H9 (cell line): ENCODE measurements around the gene CAVIN2. TPM values are rescaled to one million over a fixed set of nuclear protein-coding genes. Genes with fewer than 3 reads are reported as not detected.

Source experiments
- DNase-seq: peaks from one replicate; pipeline ENCODE4 v3.0.0-alpha.2; 2017
- H2AFZ ChIP-seq: one replicate; pipeline ENCODE4 v1.6.1; 2013; ENCODE audit warnings: mild to moderate bottlenecking, low read length, control low read depth, moderate library complexity
- H2AK5ac ChIP-seq: 2 replicates; pipeline ENCODE4 v1.6.1; 2013; ENCODE audit warnings: low read length, control low read depth, mixed read lengths; ENCODE audit not compliant: insufficient read length
- H2BK120ac ChIP-seq: one replicate; pipeline ENCODE4 v1.6.1; 2013; ENCODE audit warnings: low read depth, mild to moderate bottlenecking, low read length, control low read depth, inconsistent platforms; ENCODE audit not compliant: poor library complexity, severe bottlenecking
- H2BK12ac ChIP-seq: 2 replicates; pipeline ENCODE4 v1.6.1; 2013; ENCODE audit warnings: low read length, control low read depth, mixed read lengths, low read depth; ENCODE audit not compliant: insufficient read length
- H2BK15ac ChIP-seq: 2 replicates; pipeline ENCODE4 v1.6.1; 2013; ENCODE audit warnings: low read depth, low read length, control low read depth
- H2BK20ac ChIP-seq: one replicate; pipeline ENCODE4 v1.6.1; 2013; ENCODE audit warnings: low read depth, mild to moderate bottlenecking, low read length, control low read depth, inconsistent platforms; ENCODE audit not compliant: poor library complexity, severe bottlenecking
- H2BK5ac ChIP-seq: 2 replicates; pipeline ENCODE4 v1.6.1; 2013; ENCODE audit warnings: low read length, control low read depth, mixed read lengths; ENCODE audit not compliant: insufficient read length
- H3K14ac ChIP-seq: 2 replicates; pipeline ENCODE4 v1.6.1; 2013; ENCODE audit warnings: low read length, control low read depth; ENCODE audit not compliant: insufficient read depth
- H3K18ac ChIP-seq: 2 replicates; pipeline ENCODE4 v1.6.1; 2013; ENCODE audit warnings: low read depth, mild to moderate bottlenecking, mixed read lengths, low read length, control low read depth; ENCODE audit not compliant: insufficient read length
- H3K23ac ChIP-seq: 2 replicates; pipeline ENCODE4 v1.6.1; 2013; ENCODE audit warnings: low read length, control low read depth, mixed read lengths, low read depth; ENCODE audit not compliant: insufficient read length
- H3K23me2 ChIP-seq: 2 replicates; pipeline ENCODE4 v1.6.1; 2013; ENCODE audit warnings: low read depth, mild to moderate bottlenecking, mixed read lengths, low read length, control low read depth; ENCODE audit not compliant: insufficient read length, poor library complexity, severe bottlenecking
- H3K27ac ChIP-seq: 2 replicates; pipeline ENCODE4 v1.5.1; 2013; ENCODE audit warnings: low read length, control low read depth, mixed read lengths, low read depth; ENCODE audit not compliant: insufficient read length
- H3K27me3 ChIP-seq: 2 replicates; pipeline ENCODE4 v1.6.1; 2013; ENCODE audit warnings: low read length, control low read depth, inconsistent platforms; ENCODE audit not compliant: insufficient read depth
- H3K4ac ChIP-seq: 2 replicates; pipeline ENCODE4 v1.6.1; 2013; ENCODE audit warnings: low read depth, mild to moderate bottlenecking, control low read depth, inconsistent platforms, low read length, moderate library complexity
- H3K4me1 ChIP-seq: 2 replicates; pipeline ENCODE4 v1.6.1; 2013; ENCODE audit warnings: low read length, control low read depth, inconsistent platforms; ENCODE audit not compliant: insufficient read depth
- H3K4me2 ChIP-seq: 2 replicates; pipeline ENCODE4 v1.6.1; 2013; ENCODE audit warnings: low read length, control low read depth, mixed read lengths; ENCODE audit not compliant: insufficient read length, insufficient read depth
- H3K56ac ChIP-seq: 2 replicates; pipeline ENCODE4 v1.6.1; 2013; ENCODE audit warnings: low read depth, mild to moderate bottlenecking, mixed read lengths, low read length, control low read depth; ENCODE audit not compliant: insufficient read length
- H3K79me1 ChIP-seq: 2 replicates; pipeline ENCODE4 v1.6.1; 2013; ENCODE audit warnings: low read depth, mild to moderate bottlenecking, moderate library complexity, low read length, control low read depth, inconsistent platforms; ENCODE audit not compliant: insufficient read depth, poor library complexity, severe bottlenecking
- H3K79me2 ChIP-seq: 2 replicates; pipeline ENCODE4 v1.6.1; 2013; ENCODE audit warnings: low read length, control low read depth, inconsistent platforms; ENCODE audit not compliant: insufficient read depth
- H3K9ac ChIP-seq: 2 replicates; pipeline ENCODE4 v1.6.1; 2013; ENCODE audit warnings: low read length, control low read depth, mixed read lengths; ENCODE audit not compliant: insufficient read length; ENCODE audit errors: extremely low read depth
- H3K9me3 ChIP-seq: one replicate; pipeline ENCODE4 v1.6.1; 2013; ENCODE audit warnings: low read depth, low read length, inconsistent platforms; ENCODE audit not compliant: control insufficient read depth
- H3T11ph ChIP-seq: one replicate; pipeline ENCODE4 v1.6.1; 2013; ENCODE audit warnings: mild to moderate bottlenecking, low read length, control low read depth, inconsistent platforms
- H4K20me1 ChIP-seq: one replicate; pipeline ENCODE4 v1.6.1; 2013; ENCODE audit not compliant: control insufficient read depth, insufficient read length, insufficient read depth
- H4K5ac ChIP-seq: 2 replicates; pipeline ENCODE4 v1.6.1; 2013; ENCODE audit warnings: low read depth, mild to moderate bottlenecking, mixed read lengths, low read length, control low read depth; ENCODE audit not compliant: insufficient read length
- H4K8ac ChIP-seq: replicated peaks from 2 replicates; pipeline ENCODE4 v1.6.1; 2013; ENCODE audit warnings: low read length, control low read depth, mixed read lengths, low read depth; ENCODE audit not compliant: insufficient read length
- H4K91ac ChIP-seq: 2 replicates; pipeline ENCODE4 v1.6.1; 2013; ENCODE audit warnings: low read depth, mild to moderate bottlenecking, moderate library complexity, mixed read lengths, low read length, control low read depth; ENCODE audit not compliant: insufficient read length
- H3K27ac Mint-ChIP-seq, 3 experiments: 2 replicates in 2 of 3; 3 replicates in 1 of 3; pipeline ENCODE4 v1.8.0; 2020 to 2021; ENCODE audit warnings: mixed read lengths in 3 of 3, mild to moderate bottlenecking in 1 of 3, moderate library complexity in 1 of 3
- H3K27me3 Mint-ChIP-seq: 2 replicates; pipeline ENCODE4 v1.8.0; 2021; ENCODE audit warnings: low read depth, mild to moderate bottlenecking, moderate library complexity, mixed read lengths
- H3K36me3 Mint-ChIP-seq, 3 experiments: 2 replicates in 2 of 3; 3 replicates in 1 of 3; pipeline ENCODE4 v1.8.0; 2020 to 2021; ENCODE audit warnings: low read depth in 3 of 3, mixed read lengths in 3 of 3; ENCODE audit not compliant: insufficient read depth in 1 of 3
- H3K4me1 Mint-ChIP-seq, 2 experiments: 2 replicates each; pipeline ENCODE4 v1.8.0; 2020; ENCODE audit warnings: mixed read lengths in 2 of 2
- H3K4me3 Mint-ChIP-seq, 2 experiments: 2 replicates in 1 of 2; 3 replicates in 1 of 2; pipeline ENCODE4 v1.8.0; 2020 to 2021; ENCODE audit warnings: mild to moderate bottlenecking in 2 of 2, mixed read lengths in 2 of 2, moderate library complexity in 1 of 2
- H3K9me3 Mint-ChIP-seq, 2 experiments: 2 replicates in 1 of 2; 3 replicates in 1 of 2; pipeline ENCODE4 v1.8.0; 2020; ENCODE audit warnings: mild to moderate bottlenecking in 2 of 2, mixed read lengths in 2 of 2, moderate library complexity in 1 of 2
- WGBS: extraction: QIAGEN DNeasy Blood & Tissue Kit; methylation state at CpG from one replicate; pipeline ENCODE4 v1.1.7; 2013; ENCODE audit warnings: missing lambda C conversion rate, low lambda C conversion rate, mixed read lengths; ENCODE audit not compliant: insufficient read length; ENCODE audit errors: extremely low coverage; 5-methylcytosine and 5-hydroxymethylcytosine counted together
- total RNA-seq: library from RNA; stranded (reverse); gene quantifications from 2 replicates; pipeline ENCODE4 v1.2.1, GENCODE V29; 2021
- TF ChIP-seq, protein P1 (sequence below): fragments of 200-600 bp; sonication (generic); conservative IDR thresholded peaks from 3 replicates; pipeline ENCODE4 v1.8.0; 2021; ENCODE audit warnings: antibody characterized with exemption, mild to moderate bottlenecking

The CAVIN2 gene
- total RNA-seq, 1 experiment from 2014 or later: not detected

GRCh38 chr2:191895743-191896142 lies 48.9 kb upstream of the CAVIN2 start:
- no peak for DNase-seq
- WGBS: no CpG with 5 or more reads among the region's 2 CpGs
- no peak overlapping the region for H2BK15ac ChIP-seq
- TF ChIP-seq, protein P1, sequence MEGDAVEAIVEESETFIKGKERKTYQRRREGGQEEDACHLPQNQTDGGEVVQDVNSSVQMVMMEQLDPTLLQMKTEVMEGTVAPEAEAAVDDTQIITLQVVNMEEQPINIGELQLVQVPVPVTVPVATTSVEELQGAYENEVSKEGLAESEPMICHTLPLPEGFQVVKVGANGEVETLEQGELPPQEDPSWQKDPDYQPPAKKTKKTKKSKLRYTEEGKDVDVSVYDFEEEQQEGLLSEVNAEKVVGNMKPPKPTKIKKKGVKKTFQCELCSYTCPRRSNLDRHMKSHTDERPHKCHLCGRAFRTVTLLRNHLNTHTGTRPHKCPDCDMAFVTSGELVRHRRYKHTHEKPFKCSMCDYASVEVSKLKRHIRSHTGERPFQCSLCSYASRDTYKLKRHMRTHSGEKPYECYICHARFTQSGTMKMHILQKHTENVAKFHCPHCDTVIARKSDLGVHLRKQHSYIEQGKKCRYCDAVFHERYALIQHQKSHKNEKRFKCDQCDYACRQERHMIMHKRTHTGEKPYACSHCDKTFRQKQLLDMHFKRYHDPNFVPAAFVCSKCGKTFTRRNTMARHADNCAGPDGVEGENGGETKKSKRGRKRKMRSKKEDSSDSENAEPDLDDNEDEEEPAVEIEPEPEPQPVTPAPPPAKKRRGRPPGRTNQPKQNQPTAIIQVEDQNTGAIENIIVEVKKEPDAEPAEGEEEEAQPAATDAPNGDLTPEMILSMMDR: no peak
- H2BK5ac ChIP-seq: no peak overlapping the region
- no peak overlapping the region for H3K23ac ChIP-seq
- no peak overlapping the region for H4K8ac ChIP-seq
- Mint-ChIP-seq H3K27ac (peak overlapping the region in 1 of 3 experiments; percentile 91; a peak in 1 of 7 replicates), H3K36me3 (peaks cover 6 to 19% (median 7%) of the 10 kb centered on the region in 3 experiments; a peak in 6 of 7 replicates), H3K27me3 (no peaks in the 10 kb centered on the region), H3K4me1 (peaks cover 11 to 14% of the 10 kb centered on the region in 2 experiments), H3K9me3 (peaks cover 10 to 15% of the 10 kb centered on the region in 2 experiments), H3K4me3 (no peak overlapping the region)
- no peak overlapping the region for H3K27ac ChIP-seq
- H4K20me1 ChIP-seq: no peaks in the 10 kb centered on the region
- no peak overlapping the region for H2BK120ac ChIP-seq
- H3K18ac ChIP-seq: no peak overlapping the region
- no peak overlapping the region for H2BK20ac ChIP-seq
- H4K5ac ChIP-seq: no peak overlapping the region
- H3K9me3 ChIP-seq: no peaks in the 10 kb centered on the region
- no peaks in the 10 kb centered on the region for H3K4me1 ChIP-seq
- no peaks in the 10 kb centered on the region for H3K27me3 ChIP-seq
- no peaks in the 10 kb centered on the region for H3K23me2 ChIP-seq
- no peak overlapping the region for H3T11ph ChIP-seq
- no peaks in the 10 kb centered on the region for H3K79me1 ChIP-seq
- H3K79me2 ChIP-seq: no peaks in the 10 kb centered on the region
- no peak overlapping the region for H2AFZ ChIP-seq
- no peak overlapping the region for H4K91ac ChIP-seq
- H3K4me2 ChIP-seq: no peak overlapping the region
- H3K56ac ChIP-seq: no peak overlapping the region
- no peak overlapping the region for H2BK12ac ChIP-seq
- H3K9ac ChIP-seq: no peak overlapping the region
- H3K14ac ChIP-seq: no peak overlapping the region
- H3K4ac ChIP-seq: no peak overlapping the region
- H2AK5ac ChIP-seq: no peak overlapping the region
